ENCODE measurements around the gene PTCRA.
"Not testable (repeated sequence)": the region's sequence is repeated elsewhere in the genome, so short reads cannot be mapped to it uniquely, and the experiment has no call there.

The PTCRA gene

GRCh38 chr6:42940493-42941045, 24.7 kb downstream of the PTCRA start:
- DNase-seq (ENCODE audit: low read depth) = no peak

GRCh38 chr6:42941356-42941755, 25.5 kb downstream of the PTCRA start:
- DNase-seq (ENCODE audit: low read depth) = not testable (repeated sequence)

- no peak for DNase-seq (ENCODE audit: low read depth)
Measured at GRCh38 chr6:42942444-42942843, 26.6 kb downstream of the PTCRA start.

GRCh38 chr6:42947950-42948349, 32.1 kb downstream of the PTCRA start:
- DNase-seq (ENCODE audit: low read depth) = no peak

- no peak for DNase-seq (ENCODE audit: low read depth)
Measured at GRCh38 chr6:42952389-42952788, 36.5 kb downstream of the PTCRA start.

GRCh38 chr6:42954405-42954804, 38.6 kb downstream of the PTCRA start:
- not testable (repeated sequence) for DNase-seq (ENCODE audit: low read depth)

- no peak for DNase-seq (ENCODE audit: low read depth)
Measured at GRCh38 chr6:42958125-42958524, 42.3 kb downstream of the PTCRA start.

- DNase-seq (ENCODE audit: low read depth) = no peak
Measured at GRCh38 chr6:42959917-42960242, 44.0 kb downstream of the PTCRA start.

GRCh38 chr6:42960243-42961019, 44.6 kb downstream of the PTCRA start, which contains the start of gene GNMT:
Gene GNMT (plus strand): TSS chr6:42960754. CDS start chr6:42960768, 14 bp downstream.
- peak; percentile 27 for DNase-seq (ENCODE audit: low read depth)

GRCh38 chr6:42961020-42961470, 45.2 kb downstream of the PTCRA start:
- no peak for DNase-seq (ENCODE audit: low read depth)

GRCh38 chr6:42962096-42962495, 46.2 kb downstream of the PTCRA start:
- DNase-seq (ENCODE audit: low read depth) = no peak

- no peak for DNase-seq (ENCODE audit: low read depth)
Measured at GRCh38 chr6:42962502-42963178, 46.8 kb downstream of the PTCRA start.

- no peak for DNase-seq (ENCODE audit: low read depth)
Measured at GRCh38 chr6:42963179-42963854, 47.5 kb downstream of the PTCRA start.

- DNase-seq (ENCODE audit: low read depth) = no peak
Measured at GRCh38 chr6:42963855-42964605, 48.2 kb downstream of the PTCRA start.

- no peak for DNase-seq (ENCODE audit: low read depth)
Measured at GRCh38 chr6:42966571-42966970, 50.7 kb downstream of the PTCRA start.

GRCh38 chr6:42967228-42967627, 51.4 kb downstream of the PTCRA start:
- DNase-seq (ENCODE audit: low read depth) = no peak

GRCh38 chr6:42968126-42968701, 52.4 kb downstream of the PTCRA start:
- DNase-seq (ENCODE audit: low read depth) = no peak

GRCh38 chr6:42968783-42969182, 52.9 kb downstream of the PTCRA start:
- DNase-seq (ENCODE audit: low read depth) = no peak

- no peak for DNase-seq (ENCODE audit: low read depth)
Measured at GRCh38 chr6:42969431-42969830, 53.6 kb downstream of the PTCRA start.

- no peak for DNase-seq (ENCODE audit: low read depth)
Measured at GRCh38 chr6:42969934-42970333, 54.1 kb downstream of the PTCRA start.

- no peak for DNase-seq (ENCODE audit: low read depth)
Measured at GRCh38 chr6:42970871-42971612, 55.2 kb downstream of the PTCRA start.
